GOT3 (cell line): ENCODE results near the gene C17orf113.

Experiments used
- DNase-seq: peaks from one replicate; lab custom pipeline; 2025; ENCODE audit warnings: mixed read lengths; lab: John Stamatoyannopoulos, UW

C17orf113 gene

GRCh38 chr17:42050393-42051012 is at the start of gene C17orf113:
C17orf113 (minus strand) TSS chr17:42050601; CDS start chr17:42043376, 7,225 bp downstream.
- DNase-seq, result no peak

GRCh38 chr17:42098730-42099399 is 48.5 kb upstream of the C17orf113 start:
- no peak for DNase-seq

- no peak for DNase-seq
These were observed 47.6 kb upstream of the C17orf113 start, which contains the start of gene ZNF385C for GRCh38 chr17:42097691-42098631. ZNF385C (minus strand) TSS chr17:42098473; CDS start chr17:42063056, 35,417 bp downstream.

GRCh38 chr17:42096360-42097111 is 46.1 kb upstream of the C17orf113 start:
- no peak for DNase-seq

GRCh38 chr17:42094375-42095069 is 44.1 kb upstream of the C17orf113 start:
- DNase-seq, result no peak

- no peak for DNase-seq
These were observed 42.5 kb upstream of the C17orf113 start for GRCh38 chr17:42092939-42093338.

GRCh38 chr17:42090964-42091790 is 40.8 kb upstream of the C17orf113 start:
- no peak for DNase-seq

- no peak for DNase-seq
These were observed 38.3 kb upstream of the C17orf113 start for GRCh38 chr17:42088736-42089135.

GRCh38 chr17:42087736-42088705 is 37.6 kb upstream of the C17orf113 start:
- no peak for DNase-seq

GRCh38 chr17:42087042-42087701 is 36.8 kb upstream of the C17orf113 start:
- DNase-seq, result no peak

GRCh38 chr17:42081516-42082129 is 31.2 kb upstream of the C17orf113 start:
- no peak for DNase-seq

- DNase-seq, result no peak
These were observed 29.1 kb upstream of the C17orf113 start for GRCh38 chr17:42079541-42079940.

GRCh38 chr17:42078396-42079043 is 28.1 kb upstream of the C17orf113 start:
- DNase-seq, result no peak

GRCh38 chr17:42077755-42078154 is 27.4 kb upstream of the C17orf113 start:
- DNase-seq, result no peak

GRCh38 chr17:42076797-42077559 is 26.6 kb upstream of the C17orf113 start:
- no peak for DNase-seq

- DNase-seq, result no peak
These were observed 25.4 kb upstream of the C17orf113 start for GRCh38 chr17:42075789-42076188.
